H9 (cell line): ENCODE measurements around the gene SDK2. TPM values are rescaled to one million over a fixed set of nuclear protein-coding genes. Genes with fewer than 3 reads are reported as not detected.

Source experiments
- DNase-seq: peaks from one replicate; pipeline ENCODE4 v3.0.0-alpha.2; 2017
- H2AFZ ChIP-seq: one replicate; pipeline ENCODE4 v1.6.1; 2013; ENCODE audit warnings: mild to moderate bottlenecking, low read length, control low read depth, moderate library complexity
- H2AK5ac ChIP-seq: 2 replicates; pipeline ENCODE4 v1.6.1; 2013; ENCODE audit warnings: low read length, control low read depth, mixed read lengths; ENCODE audit not compliant: insufficient read length
- H2BK120ac ChIP-seq: one replicate; pipeline ENCODE4 v1.6.1; 2013; ENCODE audit warnings: low read depth, mild to moderate bottlenecking, low read length, control low read depth, inconsistent platforms; ENCODE audit not compliant: poor library complexity, severe bottlenecking
- H2BK12ac ChIP-seq: 2 replicates; pipeline ENCODE4 v1.6.1; 2013; ENCODE audit warnings: low read length, control low read depth, mixed read lengths, low read depth; ENCODE audit not compliant: insufficient read length
- H2BK15ac ChIP-seq: 2 replicates; pipeline ENCODE4 v1.6.1; 2013; ENCODE audit warnings: low read depth, low read length, control low read depth
- H2BK20ac ChIP-seq: one replicate; pipeline ENCODE4 v1.6.1; 2013; ENCODE audit warnings: low read depth, mild to moderate bottlenecking, low read length, control low read depth, inconsistent platforms; ENCODE audit not compliant: poor library complexity, severe bottlenecking
- H2BK5ac ChIP-seq: 2 replicates; pipeline ENCODE4 v1.6.1; 2013; ENCODE audit warnings: low read length, control low read depth, mixed read lengths; ENCODE audit not compliant: insufficient read length
- H3K14ac ChIP-seq: 2 replicates; pipeline ENCODE4 v1.6.1; 2013; ENCODE audit warnings: low read length, control low read depth; ENCODE audit not compliant: insufficient read depth
- H3K18ac ChIP-seq: 2 replicates; pipeline ENCODE4 v1.6.1; 2013; ENCODE audit warnings: low read depth, mild to moderate bottlenecking, mixed read lengths, low read length, control low read depth; ENCODE audit not compliant: insufficient read length
- H3K23ac ChIP-seq: 2 replicates; pipeline ENCODE4 v1.6.1; 2013; ENCODE audit warnings: low read length, control low read depth, mixed read lengths, low read depth; ENCODE audit not compliant: insufficient read length
- H3K23me2 ChIP-seq: 2 replicates; pipeline ENCODE4 v1.6.1; 2013; ENCODE audit warnings: low read depth, mild to moderate bottlenecking, mixed read lengths, low read length, control low read depth; ENCODE audit not compliant: insufficient read length, poor library complexity, severe bottlenecking
- H3K27ac ChIP-seq: 2 replicates; pipeline ENCODE4 v1.5.1; 2013; ENCODE audit warnings: low read length, control low read depth, mixed read lengths, low read depth; ENCODE audit not compliant: insufficient read length
- H3K27me3 ChIP-seq: 2 replicates; pipeline ENCODE4 v1.6.1; 2013; ENCODE audit warnings: low read length, control low read depth, inconsistent platforms; ENCODE audit not compliant: insufficient read depth
- H3K4ac ChIP-seq: 2 replicates; pipeline ENCODE4 v1.6.1; 2013; ENCODE audit warnings: low read depth, mild to moderate bottlenecking, control low read depth, inconsistent platforms, low read length, moderate library complexity
- H3K4me1 ChIP-seq: 2 replicates; pipeline ENCODE4 v1.6.1; 2013; ENCODE audit warnings: low read length, control low read depth, inconsistent platforms; ENCODE audit not compliant: insufficient read depth
- H3K4me2 ChIP-seq: 2 replicates; pipeline ENCODE4 v1.6.1; 2013; ENCODE audit warnings: low read length, control low read depth, mixed read lengths; ENCODE audit not compliant: insufficient read length, insufficient read depth
- H3K56ac ChIP-seq: 2 replicates; pipeline ENCODE4 v1.6.1; 2013; ENCODE audit warnings: low read depth, mild to moderate bottlenecking, mixed read lengths, low read length, control low read depth; ENCODE audit not compliant: insufficient read length
- H3K79me1 ChIP-seq: 2 replicates; pipeline ENCODE4 v1.6.1; 2013; ENCODE audit warnings: low read depth, mild to moderate bottlenecking, moderate library complexity, low read length, control low read depth, inconsistent platforms; ENCODE audit not compliant: insufficient read depth, poor library complexity, severe bottlenecking
- H3K79me2 ChIP-seq: 2 replicates; pipeline ENCODE4 v1.6.1; 2013; ENCODE audit warnings: low read length, control low read depth, inconsistent platforms; ENCODE audit not compliant: insufficient read depth
- H3K9ac ChIP-seq: 2 replicates; pipeline ENCODE4 v1.6.1; 2013; ENCODE audit warnings: low read length, control low read depth, mixed read lengths; ENCODE audit not compliant: insufficient read length; ENCODE audit errors: extremely low read depth
- H3K9me3 ChIP-seq: one replicate; pipeline ENCODE4 v1.6.1; 2013; ENCODE audit warnings: low read depth, low read length, inconsistent platforms; ENCODE audit not compliant: control insufficient read depth
- H3T11ph ChIP-seq: one replicate; pipeline ENCODE4 v1.6.1; 2013; ENCODE audit warnings: mild to moderate bottlenecking, low read length, control low read depth, inconsistent platforms
- H4K20me1 ChIP-seq: one replicate; pipeline ENCODE4 v1.6.1; 2013; ENCODE audit not compliant: control insufficient read depth, insufficient read length, insufficient read depth
- H4K5ac ChIP-seq: 2 replicates; pipeline ENCODE4 v1.6.1; 2013; ENCODE audit warnings: low read depth, mild to moderate bottlenecking, mixed read lengths, low read length, control low read depth; ENCODE audit not compliant: insufficient read length
- H4K8ac ChIP-seq: replicated peaks from 2 replicates; pipeline ENCODE4 v1.6.1; 2013; ENCODE audit warnings: low read length, control low read depth, mixed read lengths, low read depth; ENCODE audit not compliant: insufficient read length
- H4K91ac ChIP-seq: 2 replicates; pipeline ENCODE4 v1.6.1; 2013; ENCODE audit warnings: low read depth, mild to moderate bottlenecking, moderate library complexity, mixed read lengths, low read length, control low read depth; ENCODE audit not compliant: insufficient read length
- H3K27ac Mint-ChIP-seq, 3 experiments: 2 replicates in 2 of 3; 3 replicates in 1 of 3; pipeline ENCODE4 v1.8.0; 2020 to 2021; ENCODE audit warnings: mixed read lengths in 3 of 3, mild to moderate bottlenecking in 1 of 3, moderate library complexity in 1 of 3
- H3K27me3 Mint-ChIP-seq: 2 replicates; pipeline ENCODE4 v1.8.0; 2021; ENCODE audit warnings: low read depth, mild to moderate bottlenecking, moderate library complexity, mixed read lengths
- H3K36me3 Mint-ChIP-seq, 3 experiments: 2 replicates in 2 of 3; 3 replicates in 1 of 3; pipeline ENCODE4 v1.8.0; 2020 to 2021; ENCODE audit warnings: low read depth in 3 of 3, mixed read lengths in 3 of 3; ENCODE audit not compliant: insufficient read depth in 1 of 3
- H3K4me1 Mint-ChIP-seq, 2 experiments: 2 replicates each; pipeline ENCODE4 v1.8.0; 2020; ENCODE audit warnings: mixed read lengths in 2 of 2
- H3K4me3 Mint-ChIP-seq, 2 experiments: 2 replicates in 1 of 2; 3 replicates in 1 of 2; pipeline ENCODE4 v1.8.0; 2020 to 2021; ENCODE audit warnings: mild to moderate bottlenecking in 2 of 2, mixed read lengths in 2 of 2, moderate library complexity in 1 of 2
- H3K9me3 Mint-ChIP-seq, 2 experiments: 2 replicates in 1 of 2; 3 replicates in 1 of 2; pipeline ENCODE4 v1.8.0; 2020; ENCODE audit warnings: mild to moderate bottlenecking in 2 of 2, mixed read lengths in 2 of 2, moderate library complexity in 1 of 2
- WGBS: extraction: QIAGEN DNeasy Blood & Tissue Kit; methylation state at CpG from one replicate; pipeline ENCODE4 v1.1.7; 2013; ENCODE audit warnings: missing lambda C conversion rate, low lambda C conversion rate, mixed read lengths; ENCODE audit not compliant: insufficient read length; ENCODE audit errors: extremely low coverage; 5-methylcytosine and 5-hydroxymethylcytosine counted together
- total RNA-seq: library from RNA; stranded (reverse); gene quantifications from 2 replicates; pipeline ENCODE4 v1.2.1, GENCODE V29; 2021
- TF ChIP-seq, protein P1 (sequence below): fragments of 200-600 bp; sonication (generic); conservative IDR thresholded peaks from 3 replicates; pipeline ENCODE4 v1.8.0; 2021; ENCODE audit warnings: antibody characterized with exemption, mild to moderate bottlenecking

Gene SDK2
- total RNA-seq, 1 experiment from 2014 or later = 9.1 TPM

DNA sequence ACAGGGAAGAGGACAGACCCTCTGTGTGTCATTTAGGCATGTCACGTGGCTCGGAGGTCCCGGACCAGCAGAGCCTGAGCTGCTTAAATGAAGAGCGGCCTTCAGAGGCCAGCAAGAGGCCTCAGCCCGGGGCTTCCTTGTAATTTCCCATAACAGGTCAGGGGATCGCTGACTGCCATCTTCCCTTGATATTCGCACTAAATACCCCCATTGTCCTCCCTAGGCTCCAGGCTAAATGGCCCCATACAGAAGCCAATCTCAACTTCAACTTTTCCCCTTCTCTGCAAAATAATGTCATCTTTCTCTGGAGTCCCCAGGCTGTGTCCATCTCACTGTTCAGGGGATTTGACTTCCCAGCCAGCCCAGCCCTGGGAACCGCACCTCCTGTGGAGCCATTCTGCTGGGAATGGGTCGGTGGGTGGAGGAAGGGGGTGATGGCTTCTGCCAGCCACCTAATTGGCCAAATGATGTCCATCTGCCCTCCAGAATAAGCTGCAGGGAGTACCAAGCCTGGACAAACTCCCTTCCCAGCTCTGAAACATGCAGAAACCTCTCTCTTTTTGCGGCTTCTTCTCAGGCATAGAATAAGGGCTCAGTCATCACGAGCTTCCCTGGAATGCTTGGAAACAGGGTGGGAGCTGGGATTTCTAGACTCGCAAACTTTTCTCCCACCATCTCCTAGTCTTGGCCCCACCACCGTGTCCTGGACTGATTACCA, 129.9 kb downstream of the SDK2 start:
- no peak overlapping the region for H2BK120ac ChIP-seq
- DNase-seq = no peak
- H3K27ac ChIP-seq = no peak overlapping the region
- H3K4me1 Mint-ChIP-seq = peaks cover 22 to 36% of the 10 kb centered on the region in 2 experiments
- H3K27me3 ChIP-seq = no peaks in the 10 kb centered on the region; the same call in 1 of the 2 replicates
- H3K9me3 Mint-ChIP-seq = no peaks in the 10 kb centered on the region
- H3K27me3 Mint-ChIP-seq = peaks cover 5% of the 10 kb centered on the region
- no peaks in the 10 kb centered on the region for H4K20me1 ChIP-seq
- no peak overlapping the region for H2BK12ac ChIP-seq
- H3K36me3 Mint-ChIP-seq = no peaks in the 10 kb centered on the region
- no peak overlapping the region for H3K4ac ChIP-seq
- no peak overlapping the region for H2BK15ac ChIP-seq
- H3K4me2 ChIP-seq = no peak overlapping the region
- H3T11ph ChIP-seq = no peak overlapping the region
- no peak overlapping the region for H4K5ac ChIP-seq
- H3K27ac Mint-ChIP-seq = no peak overlapping the region
- H2AK5ac ChIP-seq = no peak overlapping the region
- H2BK5ac ChIP-seq = no peak overlapping the region
- no peak overlapping the region for H4K91ac ChIP-seq
- H3K23me2 ChIP-seq = no peaks in the 10 kb centered on the region
- H2BK20ac ChIP-seq = no peak overlapping the region
- no CpG with 5 or more reads among the region's 13 CpGs for WGBS
- H3K4me3 Mint-ChIP-seq = no peak overlapping the region
- H3K9ac ChIP-seq = no peak overlapping the region
- no peak overlapping the region for H3K18ac ChIP-seq
- no peak overlapping the region for H2AFZ ChIP-seq
- no peak overlapping the region for H3K14ac ChIP-seq
- H3K79me2 ChIP-seq = no peaks in the 10 kb centered on the region
- no peak overlapping the region for H3K56ac ChIP-seq
- H4K8ac ChIP-seq = no peak overlapping the region
- TF ChIP-seq, protein P1, sequence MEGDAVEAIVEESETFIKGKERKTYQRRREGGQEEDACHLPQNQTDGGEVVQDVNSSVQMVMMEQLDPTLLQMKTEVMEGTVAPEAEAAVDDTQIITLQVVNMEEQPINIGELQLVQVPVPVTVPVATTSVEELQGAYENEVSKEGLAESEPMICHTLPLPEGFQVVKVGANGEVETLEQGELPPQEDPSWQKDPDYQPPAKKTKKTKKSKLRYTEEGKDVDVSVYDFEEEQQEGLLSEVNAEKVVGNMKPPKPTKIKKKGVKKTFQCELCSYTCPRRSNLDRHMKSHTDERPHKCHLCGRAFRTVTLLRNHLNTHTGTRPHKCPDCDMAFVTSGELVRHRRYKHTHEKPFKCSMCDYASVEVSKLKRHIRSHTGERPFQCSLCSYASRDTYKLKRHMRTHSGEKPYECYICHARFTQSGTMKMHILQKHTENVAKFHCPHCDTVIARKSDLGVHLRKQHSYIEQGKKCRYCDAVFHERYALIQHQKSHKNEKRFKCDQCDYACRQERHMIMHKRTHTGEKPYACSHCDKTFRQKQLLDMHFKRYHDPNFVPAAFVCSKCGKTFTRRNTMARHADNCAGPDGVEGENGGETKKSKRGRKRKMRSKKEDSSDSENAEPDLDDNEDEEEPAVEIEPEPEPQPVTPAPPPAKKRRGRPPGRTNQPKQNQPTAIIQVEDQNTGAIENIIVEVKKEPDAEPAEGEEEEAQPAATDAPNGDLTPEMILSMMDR = no peak
- no peaks in the 10 kb centered on the region for H3K79me1 ChIP-seq
- no peaks in the 10 kb centered on the region for H3K9me3 ChIP-seq
- no peaks in the 10 kb centered on the region for H3K4me1 ChIP-seq
- no peak overlapping the region for H3K23ac ChIP-seq
